SU-DHL-6 (cell line): Measurements from ENCODE around the gene CMSS1.
A peak's percentile ranks its signal among the peaks of the same experiment; 100 is the strongest.

Experiments used
- H2AFZ ChIP-seq: fragments of 200-600 bp; sonication (generic); 2 replicates; pipeline ENCODE4 v1.6.1; 2014; ENCODE audit warnings: low read depth, mild to moderate bottlenecking, moderate library complexity, mixed read lengths, antibody characterized with exemption, low read length; ENCODE audit not compliant: severe bottlenecking
- H3F3A ChIP-seq: fragments of 200-600 bp; shearing (Covaris generic); 2 replicates; pipeline ENCODE4 v1.6.0; 2016; ENCODE audit warnings: antibody characterized with exemption, mild to moderate bottlenecking; ENCODE audit not compliant: insufficient read depth
- H3K27ac ChIP-seq: fragments of 200-600 bp; sonication (generic); 2 replicates; pipeline ENCODE4 v1.5.1; 2016; ENCODE audit warnings: low read depth, mild to moderate bottlenecking, low read length, moderate library complexity, mixed read lengths
- H3K27me3 ChIP-seq: fragments of 200-600 bp; sonication (generic), shearing (Covaris generic); 2 replicates; pipeline ENCODE4 v1.6.0; 2014; ENCODE audit warnings: mild to moderate bottlenecking, low read length
- H3K36me3 ChIP-seq: fragments of 200-600 bp; sonication (generic); 2 replicates; pipeline ENCODE4 v1.6.1; 2014; ENCODE audit warnings: mild to moderate bottlenecking, low read length, mixed read lengths
- H3K4me2 ChIP-seq: fragments of 300-600, 200-600 bp; shearing (Covaris generic), sonication (generic); 2 replicates; pipeline ENCODE4 v1.6.0; 2014; ENCODE audit warnings: low read length, low read depth, mild to moderate bottlenecking; ENCODE audit not compliant: poor library complexity, severe bottlenecking
- H3K4me3 ChIP-seq: fragments of 200-600 bp; sonication (generic); 2 replicates; pipeline ENCODE4 v1.5.1; 2014; ENCODE audit warnings: antibody characterized with exemption, low read length, mild to moderate bottlenecking, mixed read lengths; ENCODE audit not compliant: insufficient read depth, poor library complexity, severe bottlenecking
- H3K79me2 ChIP-seq: fragments of 200-600 bp; sonication (generic); 2 replicates; pipeline ENCODE4 v1.6.1; 2014; ENCODE audit warnings: mild to moderate bottlenecking, low read length, moderate library complexity; ENCODE audit not compliant: insufficient read depth
- H3K9ac ChIP-seq: fragments of 200-600 bp; sonication (generic); 2 replicates; pipeline ENCODE4 v1.7.0; 2014; ENCODE audit warnings: mild to moderate bottlenecking, low read length
- H3K9me2 ChIP-seq: fragments of 200-600 bp; sonication (generic); replicated peaks from 2 replicates; pipeline ENCODE4 v1.6.1; 2014; ENCODE audit warnings: low read length; ENCODE audit not compliant: insufficient read depth
- H3K9me3 ChIP-seq: fragments of 200-600 bp; sonication (generic); 2 replicates; pipeline ENCODE4 v1.6.1; 2014; ENCODE audit warnings: low read length, mixed read lengths; ENCODE audit not compliant: insufficient read depth
- H4K20me1 ChIP-seq: fragments of 200-600 bp; sonication (generic); 2 replicates; pipeline ENCODE4 v1.6.1; 2014; ENCODE audit warnings: low read depth, mild to moderate bottlenecking, antibody characterized with exemption, low read length, moderate library complexity, mixed read lengths
- EZH2phosphoT487 ChIP-seq: fragments of 200-600 bp; sonication (generic), shearing (Covaris generic); conservative IDR thresholded peaks from 2 replicates; pipeline ENCODE4 v1.6.1; 2018; ENCODE audit warnings: mild to moderate bottlenecking, antibody characterized with exemption, low read length, moderate library complexity, mixed read lengths
- TF ChIP-seq, protein P1 (sequence below): fragments of 200-600 bp; sonication (generic); IDR thresholded peaks from one replicate; pipeline ENCODE4 v1.5.1; 2017; ENCODE audit warnings: antibody characterized with exemption, mild to moderate bottlenecking, low read length, moderate library complexity; ENCODE audit not compliant: insufficient read depth, poor library complexity, severe bottlenecking

CMSS1 gene

DNA sequence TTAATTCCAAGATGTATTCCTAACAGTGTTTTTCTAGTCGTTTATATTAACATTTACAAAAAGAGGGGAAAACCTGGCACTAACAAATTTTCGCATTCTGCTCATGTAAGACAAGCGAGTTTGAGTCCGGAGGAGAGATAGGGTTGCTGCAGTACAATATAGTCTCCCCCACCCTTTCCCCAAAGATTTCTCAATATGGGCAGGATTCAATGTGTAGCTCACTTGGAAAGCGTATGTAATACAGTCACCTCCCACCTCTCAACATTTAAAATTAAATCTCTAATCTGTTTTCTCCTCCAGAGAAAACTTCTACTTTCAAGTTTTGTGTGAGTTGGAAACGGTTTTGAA is 57.9 kb downstream of the CMSS1 start:
- Histone ChIP-seq H3K79me2 (no peaks in the 10 kb centered on the region), H4K20me1 (peaks cover 38% of the 10 kb centered on the region; the same call in 1 of the 2 replicates), H3K36me3 (no peaks in the 10 kb centered on the region), H3K27me3 (no peaks in the 10 kb centered on the region), H3K27ac (no peak overlapping the region), H3F3A (peaks cover 9% of the 10 kb centered on the region; the same call in 1 of the 2 replicates), H3K9me2 (no peaks in the 10 kb centered on the region), H3K9ac (peak overlapping the region; percentile 6; the same call in 1 of the 2 replicates), H2AFZ (no peak overlapping the region), H3K4me2 (peak overlapping the region; percentile 56), H3K4me3 (no peak overlapping the region), H3K9me3 (no peaks in the 10 kb centered on the region)
- TF ChIP-seq EZH2phosphoT487: no peak
- TF ChIP-seq, protein P1, sequence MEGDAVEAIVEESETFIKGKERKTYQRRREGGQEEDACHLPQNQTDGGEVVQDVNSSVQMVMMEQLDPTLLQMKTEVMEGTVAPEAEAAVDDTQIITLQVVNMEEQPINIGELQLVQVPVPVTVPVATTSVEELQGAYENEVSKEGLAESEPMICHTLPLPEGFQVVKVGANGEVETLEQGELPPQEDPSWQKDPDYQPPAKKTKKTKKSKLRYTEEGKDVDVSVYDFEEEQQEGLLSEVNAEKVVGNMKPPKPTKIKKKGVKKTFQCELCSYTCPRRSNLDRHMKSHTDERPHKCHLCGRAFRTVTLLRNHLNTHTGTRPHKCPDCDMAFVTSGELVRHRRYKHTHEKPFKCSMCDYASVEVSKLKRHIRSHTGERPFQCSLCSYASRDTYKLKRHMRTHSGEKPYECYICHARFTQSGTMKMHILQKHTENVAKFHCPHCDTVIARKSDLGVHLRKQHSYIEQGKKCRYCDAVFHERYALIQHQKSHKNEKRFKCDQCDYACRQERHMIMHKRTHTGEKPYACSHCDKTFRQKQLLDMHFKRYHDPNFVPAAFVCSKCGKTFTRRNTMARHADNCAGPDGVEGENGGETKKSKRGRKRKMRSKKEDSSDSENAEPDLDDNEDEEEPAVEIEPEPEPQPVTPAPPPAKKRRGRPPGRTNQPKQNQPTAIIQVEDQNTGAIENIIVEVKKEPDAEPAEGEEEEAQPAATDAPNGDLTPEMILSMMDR: no peak

DNA sequence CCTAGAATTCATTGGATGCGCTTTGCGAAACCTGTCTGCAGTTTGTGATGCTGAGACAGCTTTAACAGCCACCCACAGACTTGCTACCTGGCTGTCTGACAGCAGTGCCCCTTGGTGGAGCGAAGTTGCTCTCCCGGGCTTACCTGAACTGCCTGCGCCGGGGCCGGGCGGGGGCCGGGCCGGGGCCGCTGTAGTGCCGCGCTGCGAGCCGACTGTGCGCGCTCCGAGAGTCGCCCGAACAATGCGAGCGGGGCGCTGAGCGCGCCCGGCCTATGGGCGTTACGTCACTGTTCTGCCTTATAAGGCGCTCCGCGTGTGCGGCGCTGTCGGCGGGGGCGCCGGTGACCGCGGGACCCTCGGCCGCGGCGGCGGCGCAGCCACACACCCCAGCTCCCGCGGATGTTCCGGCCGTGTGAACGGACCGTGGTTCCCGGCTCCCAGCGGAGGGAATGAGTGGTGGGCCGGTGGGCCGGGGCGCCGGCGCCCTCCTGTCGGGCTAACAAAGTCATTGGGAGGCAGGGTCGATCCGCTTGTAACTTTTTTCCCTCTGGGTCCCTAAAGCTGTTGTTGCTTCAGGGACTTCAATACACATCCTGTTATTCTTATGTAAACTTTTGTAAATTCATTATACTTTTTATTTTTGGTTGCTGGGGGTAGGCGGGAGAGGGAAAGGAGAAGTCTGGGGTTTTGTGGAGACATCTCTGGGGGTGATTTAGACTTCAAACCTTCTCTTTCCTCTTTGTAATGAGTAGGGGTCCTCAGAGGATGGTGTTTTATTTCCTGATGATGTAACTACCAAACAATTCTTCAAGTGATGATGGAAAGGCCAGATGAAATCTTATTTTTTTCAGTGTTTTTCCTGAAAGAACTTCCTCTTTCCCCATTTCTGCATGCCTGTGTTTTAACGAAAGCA is 58.5 kb downstream of the CMSS1 start:
- Histone ChIP-seq H3K27me3 (no peaks in the 10 kb centered on the region), H2AFZ (no peak overlapping the region), H3K27ac (no peak overlapping the region), H3K9ac (peak overlapping the region; percentile 6; the same call in 1 of the 2 replicates), H3K79me2 (no peaks in the 10 kb centered on the region), H3K36me3 (no peaks in the 10 kb centered on the region), H4K20me1 (peaks cover 38% of the 10 kb centered on the region; the same call in 1 of the 2 replicates), H3F3A (peaks cover 9% of the 10 kb centered on the region; the same call in 1 of the 2 replicates), H3K9me2 (no peaks in the 10 kb centered on the region), H3K9me3 (no peaks in the 10 kb centered on the region), H3K4me3 (no peak overlapping the region), H3K4me2 (peak overlapping the region; percentile 56)
- no peak for TF ChIP-seq EZH2phosphoT487
- TF ChIP-seq, protein P1: no peak

DNA sequence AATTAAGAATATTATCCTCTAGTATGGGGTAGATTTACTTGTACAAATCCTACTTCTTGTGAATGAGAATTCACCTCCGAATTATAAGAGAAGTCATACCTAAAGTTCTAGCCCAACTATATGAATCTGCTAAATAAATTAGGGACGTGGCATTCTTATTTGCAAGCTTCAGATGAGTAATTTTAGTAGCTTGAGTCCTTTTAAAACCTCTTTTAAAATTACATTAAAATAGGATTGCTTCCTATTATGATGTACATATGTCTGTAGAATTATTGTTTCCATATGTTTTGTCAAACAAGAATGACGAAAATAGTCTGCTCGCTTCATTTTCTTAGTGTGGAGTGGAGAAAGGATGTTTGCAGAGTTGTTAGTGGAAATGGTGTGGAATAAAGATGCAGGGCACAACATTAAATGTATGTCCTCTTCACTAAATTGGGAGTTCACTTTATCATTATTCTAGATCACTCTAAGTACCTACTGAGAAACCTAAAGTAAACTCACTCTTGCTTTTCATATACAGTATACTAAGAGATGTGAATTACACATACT is 59.4 kb downstream of the CMSS1 start:
- TF ChIP-seq EZH2phosphoT487: no peak
- TF ChIP-seq, protein P1: no peak
- no peak overlapping the region for H3K4me2 ChIP-seq
- H3K79me2 ChIP-seq: no peaks in the 10 kb centered on the region
- no peaks in the 10 kb centered on the region for H3K36me3 ChIP-seq
- H3K9me2 ChIP-seq: no peaks in the 10 kb centered on the region
- H3K27me3 ChIP-seq: no peaks in the 10 kb centered on the region
- no peaks in the 10 kb centered on the region for H3K9me3 ChIP-seq
- peaks cover 9% of the 10 kb centered on the region; the same call in 1 of the 2 replicates for H3F3A ChIP-seq
- no peak overlapping the region for H2AFZ ChIP-seq
- peaks cover 38% of the 10 kb centered on the region; the same call in 1 of the 2 replicates for H4K20me1 ChIP-seq
- no peak overlapping the region for H3K9ac ChIP-seq
- no peak overlapping the region for H3K4me3 ChIP-seq
- no peak overlapping the region for H3K27ac ChIP-seq
